HepG2 (cell line): ENCODE measurements around the gene BMF. TPM values are rescaled to one million over a fixed set of nuclear protein-coding genes. Genes with fewer than 3 reads are reported as not detected.

Experiments
- FOXM1 ChIP-seq: sonication (generic); formaldehyde crosslinking; IDR thresholded peaks from 2 replicates; pipeline ENCODE4 v1.5.0; 2020; ENCODE audit warnings: missing genetic modification reagents
- FOXO1 ChIP-seq: sonication (generic); formaldehyde crosslinking; IDR thresholded peaks from 2 replicates; pipeline ENCODE4 v1.4.0; 2020; ENCODE audit warnings: missing genetic modification reagents
- HOXA3 ChIP-seq: sonication (generic); formaldehyde crosslinking; IDR thresholded peaks from 2 replicates; pipeline ENCODE4 v1.5.0; 2020; ENCODE audit warnings: missing genetic modification reagents
- MAX ChIP-seq: IDR thresholded peaks from 2 replicates; pipeline ENCODE4 v1.6.1; 2012; ENCODE audit warnings: inconsistent platforms
- MEIS1 ChIP-seq: sonication (generic); formaldehyde crosslinking; IDR thresholded peaks from 2 replicates; pipeline ENCODE4 v1.9.0; 2021; ENCODE audit warnings: mild to moderate bottlenecking, missing genetic modification reagents, moderate library complexity, borderline replicate concordance
- MYC ChIP-seq: sonication (generic); formaldehyde crosslinking; IDR thresholded peaks from 2 replicates; pipeline ENCODE4 v1.9.0; 2021; ENCODE audit warnings: missing genetic modification reagents, borderline replicate concordance
- NFIC ChIP-seq: IDR thresholded peaks from 2 replicates; pipeline ENCODE4 v1.6.1; 2012; ENCODE audit warnings: mild to moderate bottlenecking, low read length, inconsistent platforms
- PAWR ChIP-seq: sonication (generic); formaldehyde crosslinking; IDR thresholded peaks from 2 replicates; pipeline ENCODE4 v1.4.0; 2020; ENCODE audit warnings: missing genetic modification reagents, mild to moderate bottlenecking, borderline replicate concordance
- PHF8 ChIP-seq: sonication (generic); formaldehyde crosslinking; IDR thresholded peaks from 2 replicates; pipeline ENCODE4 v1.5.0; 2020; ENCODE audit warnings: missing genetic modification reagents
- RFXANK ChIP-seq: IDR thresholded peaks from 2 replicates; pipeline ENCODE4 v1.6.1; 2016
- RXRB ChIP-seq: IDR thresholded peaks from 2 replicates; pipeline ENCODE4 v1.6.1; 2016; ENCODE audit warnings: borderline replicate concordance, missing genetic modification reagents, missing compliant biosample characterization
- SRSF1 ChIP-seq: fragments of 200-400 bp; formaldehyde crosslinking; optimal IDR thresholded peaks from 2 replicates; pipeline ENCODE3; 2017; ENCODE audit warnings: mild to moderate bottlenecking, low read depth, low read length, moderate library complexity
- SRY ChIP-seq: sonication (generic); formaldehyde crosslinking; IDR thresholded peaks from 2 replicates; pipeline ENCODE4 v1.8.0; 2022; ENCODE audit warnings: mild to moderate bottlenecking, missing genetic modification reagents
- ZBTB43 ChIP-seq: sonication (generic); formaldehyde crosslinking; conservative IDR thresholded peaks from 2 replicates; pipeline ENCODE4 v1.4.0; 2020; ENCODE audit warnings: missing genetic modification reagents
- ZFY ChIP-seq: sonication (generic); formaldehyde crosslinking; IDR thresholded peaks from 2 replicates; pipeline ENCODE4 v1.4.0; 2020; ENCODE audit warnings: missing genetic modification reagents
- ZMYM2 ChIP-seq: sonication (generic); formaldehyde crosslinking; IDR thresholded peaks from 2 replicates; pipeline ENCODE4 v1.8.0; 2022; ENCODE audit warnings: mild to moderate bottlenecking, missing genetic modification reagents
- ZNF670 ChIP-seq: sonication (generic); formaldehyde crosslinking; IDR thresholded peaks from 2 replicates; pipeline ENCODE4 v1.8.0; 2022; ENCODE audit warnings: mild to moderate bottlenecking, missing genetic modification reagents, borderline replicate concordance
- ZNF761 ChIP-seq: sonication (generic); formaldehyde crosslinking; conservative IDR thresholded peaks from 2 replicates; pipeline ENCODE4 v1.4.0; 2020; ENCODE audit warnings: mild to moderate bottlenecking, missing genetic modification reagents
- ZNF766 ChIP-seq: sonication (generic); formaldehyde crosslinking; IDR thresholded peaks from 2 replicates; pipeline ENCODE4 v1.5.0; 2020; ENCODE audit warnings: missing genetic modification reagents, borderline replicate concordance
- ZNF776 ChIP-seq: sonication (generic); formaldehyde crosslinking; IDR thresholded peaks from 2 replicates; pipeline ENCODE4 v1.4.0; 2020; ENCODE audit warnings: mild to moderate bottlenecking, missing genetic modification reagents
- polyA plus RNA-seq, 8 experiments: library from polyadenylated mRNA; depleted of rRNA in 3 of 8; stranded (reverse) in 7 of 8; unstranded in 1 of 8; fragments of >200 nt; fragmentation: Illumina TruSeq in 4 of 8; extraction: Trizol in 4 of 8; gene quantifications; 2 replicates each; pipeline versions ENCODE4 v1.2.1 to v1.2.3, GENCODE V29; 2011 to 2016; ENCODE audit warnings: low read depth in 4 of 8, missing spikeins in 1 of 8, mixed read lengths in 1 of 8; ENCODE audit not compliant: insufficient read depth in 1 of 8
- total RNA-seq, 5 experiments: library from RNA; depleted of rRNA; stranded (reverse); fragments of >200 nt; fragmentation: Illumina TruSeq; extraction: Trizol; gene quantifications; 2 replicates each; pipeline ENCODE4 v1.2.3, GENCODE V29; 2016; ENCODE audit warnings: low read depth in 1 of 5
- TF ChIP-seq, protein P1 (sequence below): IDR thresholded peaks from 2 replicates; pipeline ENCODE4 v1.6.1; 2016; ENCODE audit warnings: mild to moderate bottlenecking
- TF ChIP-seq, protein P2 (sequence below): sonication (generic); formaldehyde crosslinking; IDR thresholded peaks from 2 replicates; pipeline ENCODE4 v1.4.0; 2020; ENCODE audit warnings: missing genetic modification reagents, borderline replicate concordance

Gene BMF
- total and polyA plus RNA-seq, 2 of the 13 experiments (the other 11 are each of a cell fraction or from before 2014, with no cell fraction given): 8.7 to 15.9 TPM

- TF ChIP-seq, protein P1, sequence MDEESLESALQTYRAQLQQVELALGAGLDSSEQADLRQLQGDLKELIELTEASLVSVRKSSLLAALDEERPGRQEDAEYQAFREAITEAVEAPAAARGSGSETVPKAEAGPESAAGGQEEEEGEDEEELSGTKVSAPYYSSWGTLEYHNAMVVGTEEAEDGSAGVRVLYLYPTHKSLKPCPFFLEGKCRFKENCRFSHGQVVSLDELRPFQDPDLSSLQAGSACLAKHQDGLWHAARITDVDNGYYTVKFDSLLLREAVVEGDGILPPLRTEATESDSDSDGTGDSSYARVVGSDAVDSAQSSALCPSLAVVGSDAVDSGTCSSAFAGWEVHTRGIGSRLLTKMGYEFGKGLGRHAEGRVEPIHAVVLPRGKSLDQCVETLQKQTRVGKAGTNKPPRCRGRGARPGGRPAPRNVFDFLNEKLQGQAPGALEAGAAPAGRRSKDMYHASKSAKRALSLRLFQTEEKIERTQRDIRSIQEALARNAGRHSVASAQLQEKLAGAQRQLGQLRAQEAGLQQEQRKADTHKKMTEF (CRISPR knock-in tag): peak; percentile 64; the same call in 1 of the 2 replicates
- TF ChIP-seq FOXM1 (no peak), NFIC (0 out of 2 replicates have a peak, but pooled peaks have one; percentile 52), RFXANK (CRISPR knock-in tag) (0 out of 2 replicates have a peak, but pooled peaks have one; percentile 33), PAWR (CRISPR knock-in tag) (no peak), MYC (CRISPR knock-in tag) (peak; percentile 49; the same call in 1 of the 2 replicates), FOXO1 (CRISPR knock-in tag) (peak; percentile 47), MEIS1 (peak; percentile 63; the same call in 1 of the 2 replicates), ZMYM2 (CRISPR knock-in tag) (no peak), RXRB (peak; percentile 47; the same call in 1 of the 2 replicates), SRSF1 (peak; percentile 41), ZNF761 (0 out of 2 replicates have a peak, but pooled peaks have one; percentile 14), ZFY (CRISPR knock-in tag) (peak; percentile 84), ZNF776 (CRISPR knock-in tag) (peak; percentile 40; the same call in 1 of the 2 replicates), MAX (peak; percentile 58), PHF8 (peak; percentile 67), ZNF766 (0 out of 2 replicates have a peak, but pooled peaks have one; percentile 60), ZBTB43 (CRISPR knock-in tag) (0 out of 2 replicates have a peak, but pooled peaks have one; percentile 22), ZNF670 (CRISPR knock-in tag) (0 out of 2 replicates have a peak, but pooled peaks have one; percentile 63), SRY (CRISPR knock-in tag) (0 out of 2 replicates have a peak, but pooled peaks have one; percentile 59), HOXA3 (peak; percentile 67)
- TF ChIP-seq, protein P2, sequence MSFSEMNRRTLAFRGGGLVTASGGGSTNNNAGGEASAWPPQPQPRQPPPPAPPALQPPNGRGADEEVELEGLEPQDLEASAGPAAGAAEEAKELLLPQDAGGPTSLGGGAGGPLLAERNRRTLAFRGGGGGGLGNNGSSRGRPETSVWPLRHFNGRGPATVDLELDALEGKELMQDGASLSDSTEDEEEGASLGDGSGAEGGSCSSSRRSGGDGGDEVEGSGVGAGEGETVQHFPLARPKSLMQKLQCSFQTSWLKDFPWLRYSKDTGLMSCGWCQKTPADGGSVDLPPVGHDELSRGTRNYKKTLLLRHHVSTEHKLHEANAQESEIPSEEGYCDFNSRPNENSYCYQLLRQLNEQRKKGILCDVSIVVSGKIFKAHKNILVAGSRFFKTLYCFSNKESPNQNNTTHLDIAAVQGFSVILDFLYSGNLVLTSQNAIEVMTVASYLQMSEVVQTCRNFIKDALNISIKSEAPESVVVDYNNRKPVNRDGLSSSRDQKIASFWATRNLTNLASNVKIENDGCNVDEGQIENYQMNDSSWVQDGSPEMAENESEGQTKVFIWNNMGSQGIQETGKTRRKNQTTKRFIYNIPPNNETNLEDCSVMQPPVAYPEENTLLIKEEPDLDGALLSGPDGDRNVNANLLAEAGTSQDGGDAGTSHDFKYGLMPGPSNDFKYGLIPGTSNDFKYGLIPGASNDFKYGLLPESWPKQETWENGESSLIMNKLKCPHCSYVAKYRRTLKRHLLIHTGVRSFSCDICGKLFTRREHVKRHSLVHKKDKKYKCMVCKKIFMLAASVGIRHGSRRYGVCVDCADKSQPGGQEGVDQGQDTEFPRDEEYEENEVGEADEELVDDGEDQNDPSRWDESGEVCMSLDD: 0 out of 2 replicates have a peak, but pooled peaks have one; percentile 52
Observed at GRCh38 chr15:40069178-40070165, 39.2 kb downstream of the BMF start (continued).
